SJSA1 (cell line): ENCODE results near the gene ARL17B. TPM values are rescaled to one million over a fixed set of nuclear protein-coding genes. Genes with fewer than 3 reads are reported as not detected.
"Not testable (repeated sequence)": the region's sequence is repeated elsewhere in the genome, so short reads cannot be mapped to it uniquely, and the experiment has no call there.

Experiments
- DNase-seq, 2 experiments: peaks; one replicate each; pipeline ENCODE4 v3.0.0-alpha.2; 2015 to 2020; ENCODE audit warnings: low spot score in 2 of 2, low read depth in 1 of 2
- H3K27ac ChIP-seq: fragments of 250-450 bp; sonication (Bioruptor Pico); 2 replicates; pipeline ENCODE4 v1.5.1; 2020; ENCODE audit warnings: mild to moderate bottlenecking, moderate library complexity
- H3K27me3 ChIP-seq: fragments of 250-450 bp; sonication (Bioruptor Pico); replicated peaks from 2 replicates; pipeline ENCODE4 v1.5.1; 2020; ENCODE audit warnings: mild to moderate bottlenecking, moderate library complexity
- H3K36me3 ChIP-seq: fragments of 250-450 bp; sonication (Bioruptor Pico); 2 replicates; pipeline ENCODE4 v1.5.1; 2020; ENCODE audit warnings: mild to moderate bottlenecking
- H3K4me1 ChIP-seq: fragments of 250-450 bp; sonication (Bioruptor Pico); replicated peaks from 2 replicates; pipeline ENCODE4 v1.6.1; 2021; ENCODE audit warnings: mild to moderate bottlenecking
- H3K4me3 ChIP-seq: fragments of 250-450 bp; sonication (Bioruptor Pico); 2 replicates; pipeline ENCODE4 v1.5.1; 2020; ENCODE audit warnings: mild to moderate bottlenecking
- H3K9me3 ChIP-seq: fragments of 250-450 bp; sonication (Bioruptor Pico); replicated peaks from 2 replicates; pipeline ENCODE4 v1.5.1; 2020; ENCODE audit warnings: mild to moderate bottlenecking
- total RNA-seq: library from RNA; depleted of rRNA; stranded (reverse); fragments of >200 nt; shearing (Covaris generic); gene quantifications from 2 replicates; pipeline ENCODE4 v1.2.3, GENCODE V29; 2014

Gene ARL17B
- total RNA-seq, 1 experiment from 2014 or later = 13.8 TPM

- not testable (repeated sequence) for H3K4me1 ChIP-seq, H3K36me3 ChIP-seq, H3K4me3 ChIP-seq, H3K27me3 ChIP-seq, DNase-seq, H3K9me3 ChIP-seq, H3K27ac ChIP-seq
Measured at GRCh38 chr17:46353856-46354255, 7.7 kb downstream of the ARL17B start.

- not testable (repeated sequence) for H3K36me3 ChIP-seq, H3K27me3 ChIP-seq, H3K9me3 ChIP-seq, H3K4me1 ChIP-seq, DNase-seq, H3K4me3 ChIP-seq, H3K27ac ChIP-seq
Measured at GRCh38 chr17:46349060-46349459, 12.5 kb downstream of the ARL17B start.

GRCh38 chr17:46348345-46348744 lies 13.2 kb downstream of the ARL17B start:
- H3K4me1 ChIP-seq, H3K9me3 ChIP-seq, DNase-seq, H3K27ac ChIP-seq, H3K4me3 ChIP-seq, H3K36me3 ChIP-seq, H3K27me3 ChIP-seq: not testable (repeated sequence)

- H3K9me3 ChIP-seq, H3K4me3 ChIP-seq, DNase-seq, H3K27me3 ChIP-seq, H3K4me1 ChIP-seq, H3K27ac ChIP-seq, H3K36me3 ChIP-seq: not testable (repeated sequence)
Measured at GRCh38 chr17:46342131-46342530, 19.4 kb downstream of the ARL17B start.

- not testable (repeated sequence) for H3K4me1 ChIP-seq, H3K27ac ChIP-seq, DNase-seq, H3K27me3 ChIP-seq, H3K36me3 ChIP-seq, H3K4me3 ChIP-seq, H3K9me3 ChIP-seq
Measured at GRCh38 chr17:46341220-46341619, 20.3 kb downstream of the ARL17B start.

- H3K27ac ChIP-seq, H3K4me1 ChIP-seq, H3K27me3 ChIP-seq, H3K9me3 ChIP-seq, H3K4me3 ChIP-seq, DNase-seq, H3K36me3 ChIP-seq: not testable (repeated sequence)
Measured at GRCh38 chr17:46294831-46295230, 66.7 kb downstream of the ARL17B start, which contains the start of gene LRRC37A. Gene LRRC37A (plus strand): TSS chr17:46295131. CDS start chr17:46295134, 3 bp downstream.

- not testable (repeated sequence) for H3K27ac ChIP-seq, H3K36me3 ChIP-seq, H3K9me3 ChIP-seq, H3K27me3 ChIP-seq, H3K4me3 ChIP-seq, H3K4me1 ChIP-seq
- DNase-seq = peak in 1 of 2 experiments; percentile 25
Measured at GRCh38 chr17:46291618-46292017, 69.9 kb downstream of the ARL17B start.

- not testable (repeated sequence) for H3K9me3 ChIP-seq, H3K27me3 ChIP-seq
- DNase-seq = peak in 1 of 2 experiments; percentile 21
Measured at GRCh38 chr17:46290906-46291546, 70.5 kb downstream of the ARL17B start.

GRCh38 chr17:46287587-46287986 lies 74.0 kb downstream of the ARL17B start:
- not testable (repeated sequence) for H3K27ac ChIP-seq, H3K4me3 ChIP-seq, H3K36me3 ChIP-seq, DNase-seq, H3K9me3 ChIP-seq, H3K4me1 ChIP-seq, H3K27me3 ChIP-seq

More at GRCh38 chr17:46290906-46291546, 70.5 kb downstream of the ARL17B start:
- not testable (repeated sequence) for H3K27ac ChIP-seq, H3K36me3 ChIP-seq, H3K4me1 ChIP-seq, H3K4me3 ChIP-seq

GRCh38 chr17:46286764-46287221 lies 74.8 kb downstream of the ARL17B start:
- not testable (repeated sequence) for H3K36me3 ChIP-seq, H3K27me3 ChIP-seq, H3K4me1 ChIP-seq, H3K9me3 ChIP-seq, H3K4me3 ChIP-seq, H3K27ac ChIP-seq
- peak; percentile 65 to 71 for DNase-seq

GRCh38 chr17:46285500-46285899 lies 76.1 kb downstream of the ARL17B start:
- H3K4me1 ChIP-seq, H3K36me3 ChIP-seq, H3K27ac ChIP-seq, H3K4me3 ChIP-seq, DNase-seq, H3K27me3 ChIP-seq, H3K9me3 ChIP-seq: not testable (repeated sequence)

GRCh38 chr17:46284467-46284866 lies 77.1 kb downstream of the ARL17B start:
- not testable (repeated sequence) for H3K27ac ChIP-seq, DNase-seq, H3K36me3 ChIP-seq, H3K4me3 ChIP-seq, H3K9me3 ChIP-seq, H3K27me3 ChIP-seq, H3K4me1 ChIP-seq

- H3K4me3 ChIP-seq, DNase-seq, H3K36me3 ChIP-seq, H3K27ac ChIP-seq, H3K9me3 ChIP-seq, H3K4me1 ChIP-seq, H3K27me3 ChIP-seq: not testable (repeated sequence)
Measured at GRCh38 chr17:46282635-46283034, 78.9 kb downstream of the ARL17B start.

GRCh38 chr17:46281336-46281735 lies 80.2 kb downstream of the ARL17B start:
- H3K27ac ChIP-seq, H3K36me3 ChIP-seq, H3K4me1 ChIP-seq, H3K27me3 ChIP-seq, DNase-seq, H3K4me3 ChIP-seq, H3K9me3 ChIP-seq: not testable (repeated sequence)
